ENCODE results near the gene IMPG2.

- no peak for TF ChIP-seq GATA2 (IDR thresholded peaks at IDR 0.05; ENCODE audit: low read depth, low read length)
- TF ChIP-seq GATA3 (IDR thresholded peaks at IDR 0.05; ENCODE audit: low read depth, low read length), result no peak
Observed at GRCh38 chr3:101223016-101223415, 97.4 kb downstream of the IMPG2 start.

Data from SH-SY5Y (cell line).